ENCODE data around the gene MRC1.

- no peak for TF ChIP-seq EZH2 (IDR thresholded peaks at IDR 0.05; ENCODE audit: borderline replicate concordance, low read length)
- TF ChIP-seq, protein P1, sequence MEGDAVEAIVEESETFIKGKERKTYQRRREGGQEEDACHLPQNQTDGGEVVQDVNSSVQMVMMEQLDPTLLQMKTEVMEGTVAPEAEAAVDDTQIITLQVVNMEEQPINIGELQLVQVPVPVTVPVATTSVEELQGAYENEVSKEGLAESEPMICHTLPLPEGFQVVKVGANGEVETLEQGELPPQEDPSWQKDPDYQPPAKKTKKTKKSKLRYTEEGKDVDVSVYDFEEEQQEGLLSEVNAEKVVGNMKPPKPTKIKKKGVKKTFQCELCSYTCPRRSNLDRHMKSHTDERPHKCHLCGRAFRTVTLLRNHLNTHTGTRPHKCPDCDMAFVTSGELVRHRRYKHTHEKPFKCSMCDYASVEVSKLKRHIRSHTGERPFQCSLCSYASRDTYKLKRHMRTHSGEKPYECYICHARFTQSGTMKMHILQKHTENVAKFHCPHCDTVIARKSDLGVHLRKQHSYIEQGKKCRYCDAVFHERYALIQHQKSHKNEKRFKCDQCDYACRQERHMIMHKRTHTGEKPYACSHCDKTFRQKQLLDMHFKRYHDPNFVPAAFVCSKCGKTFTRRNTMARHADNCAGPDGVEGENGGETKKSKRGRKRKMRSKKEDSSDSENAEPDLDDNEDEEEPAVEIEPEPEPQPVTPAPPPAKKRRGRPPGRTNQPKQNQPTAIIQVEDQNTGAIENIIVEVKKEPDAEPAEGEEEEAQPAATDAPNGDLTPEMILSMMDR (IDR thresholded peaks at IDR 0.05; ENCODE audit: low read length), result no peak
Observed at GRCh38 chr10:17904564-17904963, 95.4 kb downstream of the MRC1 start.

All from OCI-LY1 (cell line).